ENCODE measurements around the gene DYNLT1.

- TF ChIP-seq CTCF (IDR thresholded peaks at IDR 0.05) (no peak), POLR2A (IDR thresholded peaks at IDR 0.05) (no peak)
These were observed 6.2 kb downstream of the DYNLT1 start for GRCh38 chr6:158638324-158638854.

All from upper lobe of left lung (tissue), 4 donors.